Keratinocyte (primary cell): ENCODE data around the gene POLD2. TPM values are rescaled to one million over a fixed set of nuclear protein-coding genes. Genes with fewer than 3 reads are reported as not detected.

Source experiments
- DNase-seq: peaks from one replicate; pipeline ENCODE4 v3.0.0-alpha.2; 2011; ENCODE audit warnings: low read depth, missing footprints, low spot score
- FAIRE-seq: peaks from 2 replicates; lab custom pipeline; 2011; peaks lifted over from hg19 to GRCh38; lab: Jason Lieb, UNC
- H2AFZ ChIP-seq: 2 replicates; pipeline ENCODE4 v1.6.0; 2012; ENCODE audit warnings: low read length, control low read depth, inconsistent platforms; ENCODE audit not compliant: control insufficient read depth
- H3K27ac ChIP-seq: 2 replicates; pipeline ENCODE4 v1.5.1; 2011; ENCODE audit warnings: low read length; ENCODE audit not compliant: control insufficient read depth, insufficient read depth
- H3K27me3 ChIP-seq: 3 replicates; pipeline ENCODE4 v1.6.0; 2011; ENCODE audit warnings: low read length; ENCODE audit not compliant: control insufficient read depth, insufficient read depth; ENCODE audit errors: extremely low read depth
- H3K36me3 ChIP-seq, 2 experiments: 2 replicates in 1 of 2; 3 replicates in 1 of 2; pipeline ENCODE4 v1.5.1; 2011; ENCODE audit warnings: low read length in 2 of 2, mild to moderate bottlenecking in 1 of 2; ENCODE audit not compliant: control insufficient read depth in 2 of 2, insufficient read depth in 2 of 2; ENCODE audit errors: extremely low read depth in 1 of 2
- H3K4me1 ChIP-seq: 3 replicates; pipeline ENCODE4 v1.5.1; 2011; ENCODE audit warnings: low read length; ENCODE audit not compliant: control insufficient read depth, insufficient read depth; ENCODE audit errors: extremely low read depth
- H3K4me2 ChIP-seq: 3 replicates; pipeline ENCODE4 v1.6.0; 2011; ENCODE audit warnings: low read depth, low read length; ENCODE audit not compliant: control insufficient read depth, insufficient read depth; ENCODE audit errors: extremely low read depth
- H3K4me3 ChIP-seq, 3 experiments: fragments of 200-600 bp in 1 of 3; sonication (generic) in 1 of 3; 2 replicates in 2 of 3; 3 replicates in 1 of 3; pipeline ENCODE4 v1.5.1; 2011 to 2016; ENCODE audit warnings: low read length in 3 of 3, mild to moderate bottlenecking in 3 of 3, control low read depth in 2 of 3, inconsistent platforms in 1 of 3, low read depth in 1 of 3, mixed read lengths in 1 of 3, mixed run types in 1 of 3, moderate library complexity in 1 of 3; ENCODE audit not compliant: control insufficient read depth in 2 of 3, insufficient read depth in 2 of 3; ENCODE audit errors: extremely low read depth in 1 of 3
- H3K79me2 ChIP-seq: 2 replicates; pipeline ENCODE4 v1.6.0; 2012; ENCODE audit warnings: low read length; ENCODE audit not compliant: control insufficient read depth, insufficient read depth
- H3K9ac ChIP-seq: 3 replicates; pipeline ENCODE4 v1.6.0; 2011; ENCODE audit warnings: low read length; ENCODE audit not compliant: control insufficient read depth, insufficient read depth; ENCODE audit errors: extremely low read depth
- H3K9me1 ChIP-seq: 3 replicates; pipeline ENCODE4 v1.6.0; 2011; ENCODE audit warnings: low read length; ENCODE audit not compliant: control insufficient read depth, insufficient read depth; ENCODE audit errors: extremely low read depth
- H3K9me3 ChIP-seq: 2 replicates; pipeline ENCODE4 v1.5.1; 2012; ENCODE audit warnings: low read depth, low read length; ENCODE audit not compliant: control insufficient read depth
- H4K20me1 ChIP-seq: 3 replicates; pipeline ENCODE4 v1.6.0; 2011; ENCODE audit warnings: low read length; ENCODE audit not compliant: control insufficient read depth, insufficient read depth; ENCODE audit errors: extremely low read depth
- EZH2 ChIP-seq: IDR thresholded peaks from one replicate; pipeline ENCODE4 v1.6.1; 2012; ENCODE audit warnings: inconsistent platforms, mild to moderate bottlenecking, low read length, moderate library complexity
- dilution Hi-C: fragments of 300-500 bp; cut with MboI; formaldehyde crosslinking; loops from one replicate; pipeline ENCODE4 v1.7.0; 2020; ENCODE audit warnings: low sequenced_read_pairs; ENCODE audit not compliant: extremely low pct_ligation_motif_present
- polyA plus RNA-seq, 5 experiments: library from polyadenylated mRNA; depleted of rRNA in 3 of 5; stranded (reverse) in 3 of 5; stranded (forward) in 1 of 5; unstranded in 1 of 5; fragments of >200 nt; gene quantifications; 1 replicate in 1 of 5; 2 replicates in 3 of 5; 3 replicates in 1 of 5; pipeline versions ENCODE4 v1.2.1 to v1.2.3, GENCODE V29; 2011 to 2012; ENCODE audit warnings: missing spikeins in 2 of 5, low read depth in 1 of 5, low replicate concordance in 1 of 5
- TF ChIP-seq, protein P1 (sequence below), 3 experiments: IDR thresholded peaks in 1 of 3; conservative IDR thresholded peaks in 1 of 3; optimal IDR thresholded peaks in 1 of 3; 2 replicates in 2 of 3; 3 replicates in 1 of 3; pipeline versions ENCODE3 to v1.5.1; 2011; ENCODE audit warnings: low read length in 3 of 3, mild to moderate bottlenecking in 3 of 3, moderate library complexity in 2 of 3, control low read depth in 1 of 3, inconsistent platforms in 1 of 3; ENCODE audit not compliant: insufficient read depth in 2 of 3; ENCODE audit errors: extremely low read depth in 1 of 3

Gene POLD2
- polyA plus RNA-seq, 1 donor (not counting 4 experiments of a cell fraction or from before 2014, with no cell fraction given): 158 TPM

DNA sequence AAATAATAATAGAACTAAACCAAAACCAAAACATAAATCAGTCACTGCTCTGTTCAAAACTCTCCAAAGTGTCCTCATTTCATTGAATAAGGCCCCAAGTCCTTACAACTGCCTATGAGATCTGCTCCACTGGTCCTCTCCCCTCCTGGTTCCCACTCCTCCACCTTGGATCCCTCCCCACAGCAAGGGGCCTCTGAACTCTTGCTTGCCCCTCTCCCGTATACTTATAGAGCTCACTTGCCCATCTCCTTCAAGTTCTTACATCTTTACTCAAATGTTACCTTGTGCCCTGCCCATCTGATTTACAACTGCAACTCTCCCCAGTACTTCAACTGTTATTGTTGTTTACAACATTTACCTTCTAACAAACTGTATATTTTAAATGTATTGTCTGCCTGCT is 819 bp downstream of the POLD2 start:
- Histone ChIP-seq H3K9me1 (no peaks in the 10 kb centered on the region), H2AFZ (no peak overlapping the region), H3K9ac (peak overlapping the region; percentile 82), H3K36me3 (peaks cover 20 to 31% of the 10 kb centered on the region in 2 experiments), H3K4me1 (peaks cover 7% of the 10 kb centered on the region), H3K79me2 (peaks cover 32% of the 10 kb centered on the region), H3K27ac (peak overlapping the region; percentile 77), H3K4me2 (peak overlapping the region; percentile 82), H3K4me3 (peak overlapping the region; percentile 59 to 86 (median 75)), H3K9me3 (no peaks in the 10 kb centered on the region), H3K27me3 (no peaks in the 10 kb centered on the region), H4K20me1 (no peaks in the 10 kb centered on the region)
- dilution Hi-C loops: no loop called here
- FAIRE-seq (no peak), DNase-seq (no peak)
- TF ChIP-seq, protein P1, sequence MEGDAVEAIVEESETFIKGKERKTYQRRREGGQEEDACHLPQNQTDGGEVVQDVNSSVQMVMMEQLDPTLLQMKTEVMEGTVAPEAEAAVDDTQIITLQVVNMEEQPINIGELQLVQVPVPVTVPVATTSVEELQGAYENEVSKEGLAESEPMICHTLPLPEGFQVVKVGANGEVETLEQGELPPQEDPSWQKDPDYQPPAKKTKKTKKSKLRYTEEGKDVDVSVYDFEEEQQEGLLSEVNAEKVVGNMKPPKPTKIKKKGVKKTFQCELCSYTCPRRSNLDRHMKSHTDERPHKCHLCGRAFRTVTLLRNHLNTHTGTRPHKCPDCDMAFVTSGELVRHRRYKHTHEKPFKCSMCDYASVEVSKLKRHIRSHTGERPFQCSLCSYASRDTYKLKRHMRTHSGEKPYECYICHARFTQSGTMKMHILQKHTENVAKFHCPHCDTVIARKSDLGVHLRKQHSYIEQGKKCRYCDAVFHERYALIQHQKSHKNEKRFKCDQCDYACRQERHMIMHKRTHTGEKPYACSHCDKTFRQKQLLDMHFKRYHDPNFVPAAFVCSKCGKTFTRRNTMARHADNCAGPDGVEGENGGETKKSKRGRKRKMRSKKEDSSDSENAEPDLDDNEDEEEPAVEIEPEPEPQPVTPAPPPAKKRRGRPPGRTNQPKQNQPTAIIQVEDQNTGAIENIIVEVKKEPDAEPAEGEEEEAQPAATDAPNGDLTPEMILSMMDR (optimal IDR thresholded peaks at IDR 0.05 in 1 of 3, IDR thresholded peaks at IDR 0.05 in 1 of 3, conservative IDR thresholded peaks at IDR 0.05 in 1 of 3; ENCODE audit: extremely low read depth in 1 of 3, insufficient read depth in 2 of 3, low read length in 3 of 3): no peak
- TF ChIP-seq EZH2: no peak

GRCh38 chr7:44121761-44122420 is 1.5 kb downstream of the POLD2 start:
- FAIRE-seq (peak; percentile 48), DNase-seq (no peak)
- dilution Hi-C loops: no loop called here
- no peak overlapping the region for H2AFZ ChIP-seq
- H3K4me1 ChIP-seq: peaks cover 7% of the 10 kb centered on the region
- no peaks in the 10 kb centered on the region for H3K9me3 ChIP-seq
- peaks cover 20 to 35% of the 10 kb centered on the region in 2 experiments for H3K36me3 ChIP-seq
- peaks cover 32% of the 10 kb centered on the region for H3K79me2 ChIP-seq
- H3K27me3 ChIP-seq: no peaks in the 10 kb centered on the region
- H3K9ac ChIP-seq: no peak overlapping the region
- no peaks in the 10 kb centered on the region for H4K20me1 ChIP-seq
- peak overlapping the region in 2 of 3 experiments; percentile 75 to 86 for H3K4me3 ChIP-seq
- H3K9me1 ChIP-seq: no peaks in the 10 kb centered on the region
- H3K27ac ChIP-seq: no peak overlapping the region
- H3K4me2 ChIP-seq: peak overlapping the region; percentile 82
- no peak for TF ChIP-seq EZH2
- TF ChIP-seq, protein P1 (optimal IDR thresholded peaks at IDR 0.05 in 1 of 3, IDR thresholded peaks at IDR 0.05 in 1 of 3, conservative IDR thresholded peaks at IDR 0.05 in 1 of 3; ENCODE audit: extremely low read depth in 1 of 3, insufficient read depth in 2 of 3, low read length in 3 of 3): no peak
